ENCODE data around the gene VMAC. TPM values are rescaled to one million over a fixed set of nuclear protein-coding genes. Genes with fewer than 3 reads are reported as not detected.
A peak's percentile ranks its signal among the peaks of the same experiment; 100 is the strongest.

The VMAC gene
- total and polyA plus RNA-seq, 8 donors: 3.6 to 60.8 (median 6.7) TPM

DNA sequence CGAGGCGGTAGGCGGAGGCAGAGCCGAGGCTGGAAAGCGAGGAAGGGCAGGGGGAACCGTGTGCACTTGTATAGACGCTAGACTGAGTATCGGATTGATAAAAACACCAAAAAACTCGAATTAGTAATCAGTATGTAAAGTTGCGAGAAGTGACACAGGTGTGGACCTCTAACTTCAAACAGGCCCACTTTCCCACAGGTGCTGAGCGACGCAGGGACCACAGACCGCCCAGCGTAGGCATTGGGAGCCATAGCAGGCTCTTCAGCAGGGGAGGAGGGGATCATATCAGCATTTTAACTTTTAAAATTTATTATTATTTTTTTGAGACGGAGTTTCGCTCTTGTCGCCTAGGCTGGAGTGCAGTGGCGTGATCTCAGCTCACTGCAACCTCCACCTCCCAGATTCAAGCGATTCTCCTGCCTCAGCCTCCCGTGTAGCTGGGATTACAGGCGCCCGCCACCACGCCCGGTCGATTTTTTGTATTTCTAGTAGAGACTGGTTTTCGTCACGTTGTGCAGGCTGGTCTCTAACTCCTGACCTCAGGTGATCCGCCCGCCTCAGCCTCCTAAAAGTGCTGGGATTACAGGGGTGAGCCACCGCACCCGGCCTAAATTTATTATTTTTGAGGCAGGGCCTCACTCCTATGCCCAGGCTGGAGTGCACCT is 574 bp downstream of the VMAC start:
- WGBS, 5 donors: 31 to 46% (median 40%) methylated on average over 31 of the region's 31 CpGs
- Histone ChIP-seq H3K4me1 (peaks cover 24 to 77% (median 53%) of the 10 kb centered on the region in 4 donors), H3K36me3 (peaks cover 15 to 28% (median 25%) of the 10 kb centered on the region in 4 donors), H3K27ac (peak overlapping the region; percentile 86 to 94 (median 92)), H3K4me3 (peak overlapping the region; percentile 75 to 98 (median 90)), H3K9me3 (no peaks in the 10 kb centered on the region), H3K27me3 (no peaks in the 10 kb centered on the region)
- no peak for DNase-seq
- intact Hi-C loops (cut with DNase I; ENCODE audit: low total_unique reads): no loop called here
- TF ChIP-seq EP300 (IDR thresholded peaks at IDR 0.05): no peak
- TF ChIP-seq, protein P1, sequence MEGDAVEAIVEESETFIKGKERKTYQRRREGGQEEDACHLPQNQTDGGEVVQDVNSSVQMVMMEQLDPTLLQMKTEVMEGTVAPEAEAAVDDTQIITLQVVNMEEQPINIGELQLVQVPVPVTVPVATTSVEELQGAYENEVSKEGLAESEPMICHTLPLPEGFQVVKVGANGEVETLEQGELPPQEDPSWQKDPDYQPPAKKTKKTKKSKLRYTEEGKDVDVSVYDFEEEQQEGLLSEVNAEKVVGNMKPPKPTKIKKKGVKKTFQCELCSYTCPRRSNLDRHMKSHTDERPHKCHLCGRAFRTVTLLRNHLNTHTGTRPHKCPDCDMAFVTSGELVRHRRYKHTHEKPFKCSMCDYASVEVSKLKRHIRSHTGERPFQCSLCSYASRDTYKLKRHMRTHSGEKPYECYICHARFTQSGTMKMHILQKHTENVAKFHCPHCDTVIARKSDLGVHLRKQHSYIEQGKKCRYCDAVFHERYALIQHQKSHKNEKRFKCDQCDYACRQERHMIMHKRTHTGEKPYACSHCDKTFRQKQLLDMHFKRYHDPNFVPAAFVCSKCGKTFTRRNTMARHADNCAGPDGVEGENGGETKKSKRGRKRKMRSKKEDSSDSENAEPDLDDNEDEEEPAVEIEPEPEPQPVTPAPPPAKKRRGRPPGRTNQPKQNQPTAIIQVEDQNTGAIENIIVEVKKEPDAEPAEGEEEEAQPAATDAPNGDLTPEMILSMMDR (IDR thresholded peaks at IDR 0.05): no peak
- TF ChIP-seq POLR2AphosphoS5 (IDR thresholded peaks at IDR 0.05): no peak
- TF ChIP-seq POLR2A (IDR thresholded peaks at IDR 0.05): no peak

DNA sequence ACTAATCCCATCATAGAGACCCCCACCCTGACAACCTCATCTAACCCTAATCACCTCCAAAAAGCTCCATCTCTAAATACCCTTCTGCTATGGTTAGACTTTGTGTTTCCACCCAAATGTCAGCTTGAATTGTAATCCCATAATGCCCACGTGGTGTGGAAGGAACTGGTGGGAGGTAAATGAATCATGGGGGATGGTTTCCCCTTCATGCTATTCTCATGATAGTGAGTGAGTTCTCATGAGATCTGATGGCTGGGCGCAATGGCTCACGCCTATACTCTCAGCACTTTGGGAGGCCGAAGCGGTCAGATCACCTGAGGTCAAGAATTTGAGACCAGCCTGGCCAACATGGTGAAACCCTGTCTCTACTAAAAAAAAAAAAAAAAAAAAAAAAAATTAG is 2.6 kb downstream of the VMAC start:
- Histone ChIP-seq H3K36me3 (peaks cover 15 to 31% (median 27%) of the 10 kb centered on the region in 4 donors), H3K4me1 (peaks cover 21 to 58% (median 42%) of the 10 kb centered on the region in 4 donors), H3K4me3 (no peak overlapping the region), H3K27ac (no peak overlapping the region), H3K9me3 (no peaks in the 10 kb centered on the region), H3K27me3 (no peaks in the 10 kb centered on the region)
- 64 to 82% (median 68%) methylated on average over 3 to 5 of the region's 5 CpGs for WGBS, 5 donors
- TF ChIP-seq POLR2AphosphoS5 (IDR thresholded peaks at IDR 0.05) (no peak), POLR2A (IDR thresholded peaks at IDR 0.05) (no peak), EP300 (IDR thresholded peaks at IDR 0.05) (no peak)
- TF ChIP-seq, protein P1 (IDR thresholded peaks at IDR 0.05): no peak
- intact Hi-C loops (cut with DNase I; ENCODE audit: low total_unique reads): no loop called here
- no peak for DNase-seq

DNA sequence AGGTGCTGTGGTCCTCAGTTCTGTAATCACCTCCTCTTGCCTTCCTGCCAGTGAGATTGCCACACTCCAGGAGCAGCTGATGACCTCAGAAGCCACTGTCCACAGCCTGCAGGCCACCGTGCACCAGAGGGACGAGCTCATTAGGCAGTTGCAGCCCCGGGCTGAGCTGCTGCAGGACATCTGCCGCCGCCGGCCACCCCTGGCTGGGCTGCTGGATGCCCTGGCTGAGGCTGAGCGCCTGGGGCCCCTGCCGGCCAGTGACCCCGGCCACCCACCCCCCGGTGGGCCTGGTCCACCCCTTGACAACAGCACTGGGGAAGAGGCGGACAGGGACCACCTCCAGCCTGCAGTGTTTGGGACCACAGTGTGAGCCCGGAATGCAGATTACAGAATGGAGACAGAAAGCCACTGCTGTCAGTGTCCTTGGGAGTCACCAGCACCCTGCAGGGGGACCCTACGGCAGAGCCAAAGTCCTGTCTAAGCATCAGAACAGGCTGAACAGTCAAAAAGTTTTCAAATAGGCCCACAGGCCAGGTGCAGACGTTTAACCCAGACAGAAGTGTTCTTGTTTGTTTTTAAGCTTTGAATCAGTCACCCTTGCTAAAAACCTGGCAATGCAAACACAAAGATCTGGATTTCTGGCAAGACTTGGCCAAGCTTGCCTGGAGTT is 4.2 kb downstream of the VMAC start:
- intact Hi-C loops (cut with DNase I; ENCODE audit: low total_unique reads): no loop called here
- no peaks in the 10 kb centered on the region for H3K9me3 ChIP-seq
- DNase-seq: no peak
- 48 to 70% (median 58%) methylated on average over 9 to 14 of the region's 14 CpGs for WGBS, 5 donors
- no peaks in the 10 kb centered on the region for H3K27me3 ChIP-seq
- TF ChIP-seq POLR2AphosphoS5 (IDR thresholded peaks at IDR 0.05) (no peak), EP300 (IDR thresholded peaks at IDR 0.05) (no peak), POLR2A (IDR thresholded peaks at IDR 0.05) (no peak)
- TF ChIP-seq, protein P1 (IDR thresholded peaks at IDR 0.05): no peak
- H3K36me3 ChIP-seq: peaks cover 15 to 32% (median 29%) of the 10 kb centered on the region in 4 donors
- H3K27ac ChIP-seq: peak overlapping the region in 2 of 5 donors; percentile 5 to 49
- no peak overlapping the region for H3K4me3 ChIP-seq
- peaks cover 12 to 53% (median 35%) of the 10 kb centered on the region in 4 donors for H3K4me1 ChIP-seq

DNA sequence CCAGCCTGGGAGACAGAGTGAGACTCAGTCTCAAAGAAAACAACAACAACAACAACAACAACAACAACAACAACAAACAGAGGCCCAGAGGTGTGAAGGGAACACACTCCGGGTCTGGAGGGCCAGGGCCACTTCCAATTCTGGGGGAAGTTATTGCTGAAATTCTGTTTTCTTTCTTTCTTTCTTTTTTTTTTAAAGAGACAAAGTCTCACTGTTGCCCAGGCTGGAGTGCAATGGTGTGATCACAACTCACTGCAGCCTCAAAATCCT is 5.9 kb downstream of the VMAC start:
- no peak overlapping the region for H3K4me3 ChIP-seq
- intact Hi-C loops (cut with DNase I; ENCODE audit: low total_unique reads): no loop called here
- no peaks in the 10 kb centered on the region for H3K27me3 ChIP-seq
- 80 to 93% (median 90%) methylated on average over 1 of the region's 1 CpG for WGBS, 5 donors
- peak overlapping the region in 2 of 5 donors; percentile 31 to 49 for H3K27ac ChIP-seq
- DNase-seq: no peak
- H3K4me1 ChIP-seq: peaks cover 16 to 62% (median 43%) of the 10 kb centered on the region in 4 donors
- H3K36me3 ChIP-seq: peaks cover 15 to 37% (median 32%) of the 10 kb centered on the region in 4 donors
- H3K9me3 ChIP-seq: no peaks in the 10 kb centered on the region
- TF ChIP-seq POLR2AphosphoS5 (IDR thresholded peaks at IDR 0.05) (no peak), EP300 (IDR thresholded peaks at IDR 0.05) (no peak), POLR2A (IDR thresholded peaks at IDR 0.05) (no peak)
- TF ChIP-seq, protein P1 (IDR thresholded peaks at IDR 0.05): no peak

Data from stomach (tissue), 9 donors.